AG04450 (cell line): ENCODE measurements around the gene TFPI. TPM values are rescaled to one million over a fixed set of nuclear protein-coding genes. Genes with fewer than 3 reads are reported as not detected.
"Not testable (repeated sequence)": the region's sequence is repeated elsewhere in the genome, so short reads cannot be mapped to it uniquely, and the experiment has no call there.

Source experiments
- CTCF ChIA-PET: fragments of 300-600, 350-600 bp; formaldehyde crosslinking; extraction: SDS; loops from one replicate; lab custom pipeline; 2022; ENCODE audit warnings: antibody characterized with exemption, inconsistent platforms; lab: Charles Lee
- POLR2A ChIA-PET: fragments of 350-600 bp; formaldehyde crosslinking; extraction: SDS; loops from one replicate; lab custom pipeline; 2021; ENCODE audit warnings: antibody characterized with exemption, inconsistent platforms; lab: Yijun Ruan, JAX
- DNase-seq: peaks from one replicate; pipeline ENCODE4 v3.0.0-alpha.2; 2011; ENCODE audit warnings: low read depth, low spot score
- H3K27ac ChIP-seq: one replicate; pipeline ENCODE4 v1.5.1; 2012; ENCODE audit warnings: low read depth, low read length, control low read depth
- H3K27me3 ChIP-seq: one replicate; pipeline ENCODE4 v1.6.0; 2012; ENCODE audit warnings: low read length; ENCODE audit not compliant: control insufficient read depth, insufficient read depth
- H3K4me3 ChIP-seq: 2 replicates; pipeline ENCODE4 v1.5.1; 2011; ENCODE audit warnings: mild to moderate bottlenecking, low read depth, low read length, control low read depth
- H3K9me3 ChIP-seq: 2 replicates; pipeline ENCODE4 v1.5.1; 2012; ENCODE audit warnings: low read length; ENCODE audit not compliant: control insufficient read depth, insufficient read depth
- polyA plus RNA-seq: library from polyadenylated mRNA; depleted of rRNA; stranded (reverse); fragments of >200 nt; gene quantifications from 2 replicates; pipeline ENCODE4 v1.2.3, GENCODE V29; 2011
- TF ChIP-seq, protein P1 (sequence below): IDR thresholded peaks from 2 replicates; pipeline ENCODE4 v1.5.1; 2011; ENCODE audit warnings: low read depth, low read length, control low read depth, inconsistent platforms

TFPI gene
- polyA plus RNA-seq, 1 experiment = 91.2 TPM

GRCh38 chr2:187525163-187525900 lies 28.9 kb downstream of the TFPI start:
- TF ChIP-seq, protein P1, sequence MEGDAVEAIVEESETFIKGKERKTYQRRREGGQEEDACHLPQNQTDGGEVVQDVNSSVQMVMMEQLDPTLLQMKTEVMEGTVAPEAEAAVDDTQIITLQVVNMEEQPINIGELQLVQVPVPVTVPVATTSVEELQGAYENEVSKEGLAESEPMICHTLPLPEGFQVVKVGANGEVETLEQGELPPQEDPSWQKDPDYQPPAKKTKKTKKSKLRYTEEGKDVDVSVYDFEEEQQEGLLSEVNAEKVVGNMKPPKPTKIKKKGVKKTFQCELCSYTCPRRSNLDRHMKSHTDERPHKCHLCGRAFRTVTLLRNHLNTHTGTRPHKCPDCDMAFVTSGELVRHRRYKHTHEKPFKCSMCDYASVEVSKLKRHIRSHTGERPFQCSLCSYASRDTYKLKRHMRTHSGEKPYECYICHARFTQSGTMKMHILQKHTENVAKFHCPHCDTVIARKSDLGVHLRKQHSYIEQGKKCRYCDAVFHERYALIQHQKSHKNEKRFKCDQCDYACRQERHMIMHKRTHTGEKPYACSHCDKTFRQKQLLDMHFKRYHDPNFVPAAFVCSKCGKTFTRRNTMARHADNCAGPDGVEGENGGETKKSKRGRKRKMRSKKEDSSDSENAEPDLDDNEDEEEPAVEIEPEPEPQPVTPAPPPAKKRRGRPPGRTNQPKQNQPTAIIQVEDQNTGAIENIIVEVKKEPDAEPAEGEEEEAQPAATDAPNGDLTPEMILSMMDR = no peak
- Histone ChIP-seq H3K4me3 (no peak overlapping the region), H3K27me3 (no peaks in the 10 kb centered on the region), H3K27ac (no peak overlapping the region), H3K9me3 (peaks cover under 1% of the 10 kb centered on the region; the same call in 1 of the 2 replicates)
- ChIA-PET CTCF (interaction anchor here (0.6 to 3.4 kb wide), 5 partner anchors 26 to 296 kb away, joined by 3 to 24 read pairs (median 6); no protein-coding TSS in a partner anchor), POLR2A (no interaction called here)
- DNase-seq = no peak

- ChIA-PET CTCF (interaction anchor here (1.1 kb wide), 1 partner anchor 23 kb away, joined by 4 read pairs; no protein-coding TSS in a partner anchor), POLR2A (no interaction called here)
- peaks cover 13% of the 10 kb centered on the region; the same call in 1 of the 2 replicates for H3K9me3 ChIP-seq
- TF ChIP-seq, protein P1 = no peak
- no peak overlapping the region for H3K4me3 ChIP-seq
- DNase-seq = no peak
- H3K27ac ChIP-seq = no peak overlapping the region
- H3K27me3 ChIP-seq = no peaks in the 10 kb centered on the region
Observed at GRCh38 chr2:187523325-187523724, 30.9 kb downstream of the TFPI start.

GRCh38 chr2:187520121-187520624 lies 34.1 kb downstream of the TFPI start:
- DNase-seq = no peak
- Histone ChIP-seq H3K27ac (no peak overlapping the region), H3K9me3 (peaks cover 16% of the 10 kb centered on the region; the same call in 1 of the 2 replicates), H3K27me3 (no peaks in the 10 kb centered on the region), H3K4me3 (no peak overlapping the region)
- POLR2A ChIA-PET = no interaction called here
- TF ChIP-seq, protein P1 = no peak
- CTCF ChIA-PET = no interaction called here

GRCh38 chr2:187519419-187520120 lies 34.7 kb downstream of the TFPI start:
- ChIA-PET CTCF (interaction anchor here (1.9 kb wide), 1 partner anchor 20 kb away, joined by 11 read pairs; no protein-coding TSS in a partner anchor), POLR2A (no interaction called here)

DNA sequence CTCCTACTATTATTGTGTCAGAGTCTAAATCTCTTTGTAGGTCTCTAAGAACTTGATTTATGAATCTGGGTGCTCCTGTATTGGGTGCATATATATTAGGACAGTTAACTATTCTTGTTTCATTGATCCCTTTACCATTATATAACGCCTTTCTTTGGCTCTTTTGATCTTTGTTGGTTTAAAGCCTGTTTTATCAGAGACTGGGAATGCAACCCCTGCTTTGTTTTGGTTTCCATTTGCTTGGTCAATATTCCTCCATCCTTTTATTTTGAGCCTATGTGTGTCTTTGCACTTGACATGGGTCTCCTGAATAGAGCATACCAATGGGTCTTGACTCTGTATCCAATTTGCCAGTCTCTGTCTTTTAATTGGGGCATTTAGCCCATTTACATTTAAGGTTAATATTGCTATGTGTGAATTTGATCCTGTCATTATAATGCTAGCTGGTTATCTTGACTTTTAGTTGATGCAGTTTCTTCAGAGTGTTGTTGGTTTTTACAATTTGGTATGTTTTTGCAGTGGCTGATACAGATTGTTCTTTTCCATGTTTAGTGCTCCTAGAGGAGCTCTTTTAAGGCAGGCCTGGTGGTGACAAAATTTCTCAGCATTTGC lies 36.4 kb downstream of the TFPI start:
- peaks cover 16% of the 10 kb centered on the region; the same call in 1 of the 2 replicates for H3K9me3 ChIP-seq
- H3K27me3 ChIP-seq, H3K27ac ChIP-seq, POLR2A ChIA-PET, H3K4me3 ChIP-seq, DNase-seq: not testable (repeated sequence)
- CTCF ChIA-PET = interaction anchor here (1.9 kb wide), 1 partner anchor 18 kb away, joined by 11 read pairs; no protein-coding TSS in a partner anchor

More at GRCh38 chr2:187519419-187520120, 34.7 kb downstream of the TFPI start:
- TF ChIP-seq, protein P1 = no peak
- DNase-seq = no peak
- no peak overlapping the region for H3K27ac ChIP-seq
- no peaks in the 10 kb centered on the region for H3K27me3 ChIP-seq
- peaks cover 16% of the 10 kb centered on the region; the same call in 1 of the 2 replicates for H3K9me3 ChIP-seq
- H3K4me3 ChIP-seq = no peak overlapping the region

DNA sequence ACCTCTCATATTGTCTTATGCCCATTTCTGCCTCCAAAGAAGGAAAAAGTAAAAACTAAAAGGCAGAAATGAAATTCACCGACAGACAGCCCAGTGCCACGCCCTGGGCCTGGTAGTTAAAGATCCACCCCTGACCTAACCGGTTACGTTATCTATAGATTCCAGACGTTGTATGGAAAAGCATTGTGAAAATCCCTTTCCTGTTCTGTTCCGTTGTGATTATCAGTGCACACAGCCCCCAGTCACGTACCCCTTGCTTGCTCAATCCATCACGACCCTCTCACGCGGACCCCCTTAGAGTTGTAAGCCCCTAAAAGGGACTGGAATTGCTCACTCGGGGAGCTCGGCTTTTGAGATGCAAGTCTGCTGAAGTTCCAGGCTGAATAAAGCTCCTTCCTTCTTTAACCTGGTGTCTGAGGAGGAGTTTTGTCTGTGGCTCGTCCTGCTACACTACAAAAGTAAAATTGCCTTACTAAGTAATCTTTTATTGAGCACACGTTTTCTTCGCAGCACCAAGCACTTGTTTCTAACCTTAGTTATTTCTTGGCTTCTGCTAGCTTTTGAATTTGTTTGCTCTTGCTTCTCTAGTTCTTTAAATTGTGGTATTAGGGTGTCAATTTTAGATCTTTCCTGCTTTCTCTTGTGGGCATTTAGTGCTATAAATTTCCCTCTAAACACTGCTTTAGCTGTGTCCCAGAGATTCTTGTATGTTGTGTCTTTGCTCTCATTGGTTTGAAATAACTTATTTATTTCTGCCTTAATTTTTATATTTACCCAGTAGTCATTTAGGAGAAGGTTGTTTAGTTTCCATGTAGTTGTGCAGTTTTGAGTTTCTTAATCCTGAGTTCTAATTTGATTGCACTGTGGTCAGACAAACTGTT lies 37.4 kb downstream of the TFPI start:
- H3K9me3 ChIP-seq = peaks cover 16% of the 10 kb centered on the region; the same call in 1 of the 2 replicates
- DNase-seq, H3K4me3 ChIP-seq, POLR2A ChIA-PET, H3K27me3 ChIP-seq, H3K27ac ChIP-seq: not testable (repeated sequence)
- CTCF ChIA-PET = interaction anchor here (1.0 to 2.0 kb wide), 2 partner anchors 17 to 64 kb away, joined by 4 to 9 read pairs; no protein-coding TSS in a partner anchor
